H1 (cell line): Measurements from ENCODE around the gene NR3C1. TPM values are rescaled to one million over a fixed set of nuclear protein-coding genes. Genes with fewer than 3 reads are reported as not detected.

Source experiments
- CHD2 ChIP-seq: IDR thresholded peaks from 2 replicates; pipeline ENCODE4 v1.6.1; 2012; ENCODE audit warnings: low read length, improper control_type of control experiment
- CREB1 ChIP-seq: IDR thresholded peaks from 2 replicates; pipeline ENCODE4 v1.6.1; 2012; ENCODE audit warnings: inconsistent platforms
- GTF2F1 ChIP-seq: IDR thresholded peaks from 2 replicates; pipeline ENCODE4 v1.6.1; 2012; ENCODE audit warnings: low read depth, low read length, improper control_type of control experiment, borderline replicate concordance
- SIRT6 ChIP-seq: IDR thresholded peaks from one replicate; pipeline ENCODE4 v1.7.1; 2012; ENCODE audit warnings: low read length, inconsistent platforms
- polyA plus RNA-seq, 7 experiments: library from polyadenylated mRNA; depleted of rRNA in 3 of 7; stranded (reverse) in 5 of 7; unstranded in 2 of 7; fragments of >200 nt in 5 of 7; fragments of 200-250 nt in 2 of 7; gene quantifications; 1 replicate in 5 of 7; 2 replicates in 1 of 7; 4 replicates in 1 of 7; pipeline versions ENCODE4 v1.2.1 to v1.2.3, GENCODE V29; 2011 to 2013; ENCODE audit warnings: missing spikeins in 2 of 7, mixed read lengths in 2 of 7
- total RNA-seq: library from RNA; stranded (reverse); fragmentation: NEBNext Ultra II Directional; extraction: Animal tissue kit (Norgen Biotek cat#: 25700); gene quantifications from 2 replicates; pipeline ENCODE4 v1.2.1, GENCODE V29; 2021

NR3C1 gene
- total and polyA plus RNA-seq, 2 of the 8 experiments (the other 6 are each of a cell fraction or from before 2014, with no cell fraction given): 1.7 to 5.4 TPM

DNA sequence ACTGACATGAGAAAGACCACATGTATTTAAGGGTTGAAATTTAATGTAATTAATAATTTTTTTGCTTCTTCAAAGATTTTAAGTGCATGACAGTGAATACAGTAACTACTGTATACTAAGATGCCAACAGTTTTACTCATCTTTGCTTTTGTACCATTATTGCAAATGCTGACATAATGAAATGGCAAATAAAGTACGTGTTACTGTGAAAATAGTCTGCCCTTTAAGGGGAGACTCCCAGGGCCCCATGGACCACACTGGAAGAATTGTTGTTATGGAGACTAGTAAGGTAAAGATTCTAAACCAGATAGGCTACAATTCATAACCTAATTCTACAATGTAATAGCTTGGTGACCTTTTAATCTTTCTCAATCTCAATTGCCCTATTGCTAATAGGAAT, 84.7 kb downstream of the NR3C1 start (continued):
- TF ChIP-seq GTF2F1 (no peak), SIRT6 (no peak), CHD2 (no peak), CREB1 (no peak)
